Measurements from ENCODE around the gene GIGYF1.

GIGYF1 gene

GRCh38 chr7:100685631-100686145 is 8.4 kb downstream of the GIGYF1 start:
- TF ChIP-seq MAX (IDR thresholded peaks at IDR 0.05; ENCODE audit: low read depth, low read length) (no peak), POLR2A (IDR thresholded peaks at IDR 0.05; ENCODE audit: extremely low read depth, insufficient read length) (no peak), CTCF (IDR thresholded peaks at IDR 0.05; ENCODE audit: low read depth, low read length) (no peak), MYC (IDR thresholded peaks at IDR 0.05; ENCODE audit: low read depth, low read length) (no peak)
- H3K4me3 ChIP-seq (ENCODE audit: low read depth, low read length), result no peak overlapping the region
- no peak for DNase-seq (ENCODE audit: low read depth)

GRCh38 chr7:100685049-100685605 is 8.9 kb downstream of the GIGYF1 start:
- no peak for DNase-seq (ENCODE audit: low read depth)
- TF ChIP-seq POLR2A (IDR thresholded peaks at IDR 0.05; ENCODE audit: extremely low read depth, insufficient read length) (no peak), CTCF (IDR thresholded peaks at IDR 0.05; ENCODE audit: low read depth, low read length) (no peak), MYC (IDR thresholded peaks at IDR 0.05; ENCODE audit: low read depth, low read length) (no peak), MAX (IDR thresholded peaks at IDR 0.05; ENCODE audit: low read depth, low read length) (no peak)

GRCh38 chr7:100684534-100685042 is 9.5 kb downstream of the GIGYF1 start:
- no peak for TF ChIP-seq POLR2A (IDR thresholded peaks at IDR 0.05; ENCODE audit: extremely low read depth, insufficient read length)
- no peak for DNase-seq (ENCODE audit: low read depth)
- H3K4me3 ChIP-seq (ENCODE audit: low read depth, low read length), result no peak overlapping the region

More at GRCh38 chr7:100685049-100685605, 8.9 kb downstream of the GIGYF1 start:
- H3K4me3 ChIP-seq (ENCODE audit: low read depth, low read length), result no peak overlapping the region

- H3K4me3 ChIP-seq (ENCODE audit: low read depth, low read length), result no peak overlapping the region
- DNase-seq (ENCODE audit: low read depth), result no peak
- TF ChIP-seq MAX (IDR thresholded peaks at IDR 0.05; ENCODE audit: low read depth, low read length), result no peak
- no peak for TF ChIP-seq POLR2A (IDR thresholded peaks at IDR 0.05; ENCODE audit: extremely low read depth, insufficient read length)
- no peak for TF ChIP-seq CTCF (IDR thresholded peaks at IDR 0.05; ENCODE audit: low read depth, low read length)
- no peak for TF ChIP-seq MYC (IDR thresholded peaks at IDR 0.05; ENCODE audit: low read depth, low read length)
These were observed 10.2 kb downstream of the GIGYF1 start for GRCh38 chr7:100683659-100684533.

GRCh38 chr7:100682991-100683658 is 10.9 kb downstream of the GIGYF1 start:
- DNase-seq (ENCODE audit: low read depth), result peak; percentile 12
- TF ChIP-seq POLR2A (IDR thresholded peaks at IDR 0.05; ENCODE audit: extremely low read depth, insufficient read length) (no peak), MYC (IDR thresholded peaks at IDR 0.05; ENCODE audit: low read depth, low read length) (no peak), CTCF (IDR thresholded peaks at IDR 0.05; ENCODE audit: low read depth, low read length) (no peak), MAX (IDR thresholded peaks at IDR 0.05; ENCODE audit: low read depth, low read length) (no peak)
- no peak overlapping the region for H3K4me3 ChIP-seq (ENCODE audit: low read depth, low read length)
